H7 (cell line): ENCODE measurements around the gene RACGAP1. TPM values are rescaled to one million over a fixed set of nuclear protein-coding genes. Genes with fewer than 3 reads are reported as not detected.

Source experiments
- DNase-seq: peaks from one replicate; pipeline ENCODE4 v3.0.0; 2012
- H3K27me3 ChIP-seq: 2 replicates; pipeline ENCODE4 v1.6.0; 2011; ENCODE audit warnings: mild to moderate bottlenecking, low read length; ENCODE audit not compliant: control insufficient read depth, insufficient read depth
- H3K36me3 ChIP-seq: replicated peaks from 2 replicates; pipeline ENCODE4 v1.5.1; 2011; ENCODE audit warnings: low read length; ENCODE audit not compliant: control insufficient read depth, insufficient read depth
- H3K4me3 ChIP-seq: 2 replicates; pipeline ENCODE4 v1.5.1; 2011; ENCODE audit warnings: low read depth, mild to moderate bottlenecking, control low read depth, low read length, moderate library complexity; ENCODE audit not compliant: insufficient read depth
- total RNA-seq: library from RNA; depleted of rRNA; stranded (reverse); fragments of >200 nt; shearing (Covaris generic); gene quantifications from 2 replicates; pipeline ENCODE4 v1.2.3, GENCODE V29; 2014

RACGAP1 gene
- total RNA-seq, 1 experiment from 2014 or later: 80.6 TPM

DNA sequence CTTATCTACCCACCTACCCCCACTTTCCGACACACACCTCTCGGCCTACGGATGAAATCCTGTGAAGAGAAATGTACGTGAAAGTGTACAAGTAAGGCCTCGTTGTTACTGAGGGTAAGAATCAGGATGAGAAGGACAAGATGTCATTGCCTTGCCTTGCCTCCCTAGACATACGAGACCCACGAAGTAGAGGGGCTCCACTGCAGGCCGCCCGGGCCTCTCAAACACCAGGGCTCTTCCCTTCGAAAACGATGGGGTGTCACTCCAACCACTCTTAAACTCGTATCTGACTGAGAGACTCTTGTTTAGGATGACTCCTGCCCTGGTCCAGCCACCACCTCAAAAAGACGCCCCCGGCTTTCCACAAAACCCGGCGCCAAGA is 498 bp downstream of the RACGAP1 start:
- no peak for DNase-seq
- H3K36me3 ChIP-seq: no peaks in the 10 kb centered on the region

DNA sequence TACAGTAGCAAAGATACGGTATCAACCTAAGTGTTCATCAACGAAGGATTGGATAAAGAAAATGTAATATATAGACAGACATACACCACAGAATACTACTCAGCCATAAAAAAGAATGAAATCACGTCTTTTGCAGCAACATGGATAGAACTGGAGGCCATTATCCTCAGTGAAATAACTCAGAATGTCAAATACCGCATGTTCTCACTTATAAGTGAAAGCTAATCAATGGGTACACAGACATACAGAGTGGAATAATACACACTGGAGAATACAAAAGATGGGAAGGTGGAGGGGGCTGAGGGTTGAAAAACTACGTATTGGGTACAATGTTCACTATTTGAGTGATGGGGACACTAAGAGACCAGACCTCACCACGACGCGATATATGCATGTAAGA is 1.1 kb downstream of the RACGAP1 start:
- H3K4me3 ChIP-seq: peak overlapping the region; percentile 85
- DNase-seq: no peak
- H3K36me3 ChIP-seq: no peaks in the 10 kb centered on the region
- no peaks in the 10 kb centered on the region for H3K27me3 ChIP-seq

More for the DNA sequence above, 498 bp downstream of the RACGAP1 start:
- Histone ChIP-seq H3K27me3 (no peaks in the 10 kb centered on the region), H3K4me3 (peak overlapping the region; percentile 85)

DNA sequence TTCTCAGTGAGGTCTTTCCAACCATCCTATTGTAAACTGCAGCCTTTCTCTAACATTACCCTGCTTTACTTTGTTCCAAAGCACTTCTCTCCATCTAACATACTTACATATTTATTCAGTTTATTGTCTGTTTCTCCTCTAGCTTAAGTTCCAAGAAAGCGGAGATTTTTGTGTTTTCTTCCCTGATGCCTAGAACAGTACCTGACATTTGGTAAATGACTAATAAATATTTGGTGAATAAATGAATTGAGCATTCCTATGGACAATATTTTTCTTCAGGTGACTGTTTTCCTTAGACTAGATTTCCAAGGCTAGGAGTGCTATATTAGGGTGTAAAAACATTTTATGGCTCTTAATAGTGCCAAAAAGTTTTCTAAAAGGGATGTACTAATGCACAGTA is 2.4 kb downstream of the RACGAP1 start:
- no peaks in the 10 kb centered on the region for H3K36me3 ChIP-seq
- DNase-seq: no peak
- no peak overlapping the region for H3K4me3 ChIP-seq
- H3K27me3 ChIP-seq: no peaks in the 10 kb centered on the region

DNA sequence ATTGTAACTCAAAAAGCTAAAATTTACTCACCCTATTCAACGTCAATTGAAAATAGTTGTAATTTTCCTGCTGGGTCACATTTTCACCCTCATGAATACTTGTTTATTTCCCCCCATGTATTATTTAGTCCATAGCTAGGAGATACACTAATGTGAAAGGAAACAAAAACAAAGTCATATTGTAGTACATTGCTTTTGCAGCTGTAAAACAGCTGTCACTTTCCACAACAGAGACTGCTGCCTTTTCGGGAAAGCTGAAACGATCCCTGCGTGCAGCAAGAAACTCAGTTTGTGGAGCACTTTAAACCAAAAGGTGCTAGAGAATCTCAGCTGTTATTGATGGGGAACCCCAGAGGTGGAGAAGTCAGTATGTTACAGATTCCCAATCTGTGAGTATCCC is 4.3 kb downstream of the RACGAP1 start:
- no peak for DNase-seq
- Histone ChIP-seq H3K4me3 (no peak overlapping the region), H3K27me3 (no peaks in the 10 kb centered on the region), H3K36me3 (no peaks in the 10 kb centered on the region)

DNA sequence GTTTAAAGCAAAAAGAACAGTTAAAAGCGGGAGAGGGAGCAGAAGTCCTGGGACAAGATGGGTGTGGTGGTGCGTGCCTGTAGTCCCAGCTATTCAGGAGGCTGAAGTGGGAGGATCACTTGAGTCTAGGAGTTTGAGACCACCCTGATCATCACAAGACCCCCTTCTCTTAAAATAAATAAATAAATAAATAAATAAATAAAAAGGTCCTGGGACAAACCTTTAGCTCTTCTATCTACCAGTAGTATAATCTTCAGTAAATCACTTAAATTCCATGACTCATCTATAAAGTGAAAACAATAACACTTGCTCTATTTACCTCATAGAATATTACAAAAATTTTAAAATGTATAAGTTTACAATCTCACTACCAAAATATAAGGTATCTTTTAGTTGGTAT is 5.8 kb downstream of the RACGAP1 start:
- no peaks in the 10 kb centered on the region for H3K27me3 ChIP-seq
- no peak for DNase-seq
- no peaks in the 10 kb centered on the region; the same call in 1 of the 2 replicates for H3K36me3 ChIP-seq
- no peak overlapping the region for H3K4me3 ChIP-seq

DNA sequence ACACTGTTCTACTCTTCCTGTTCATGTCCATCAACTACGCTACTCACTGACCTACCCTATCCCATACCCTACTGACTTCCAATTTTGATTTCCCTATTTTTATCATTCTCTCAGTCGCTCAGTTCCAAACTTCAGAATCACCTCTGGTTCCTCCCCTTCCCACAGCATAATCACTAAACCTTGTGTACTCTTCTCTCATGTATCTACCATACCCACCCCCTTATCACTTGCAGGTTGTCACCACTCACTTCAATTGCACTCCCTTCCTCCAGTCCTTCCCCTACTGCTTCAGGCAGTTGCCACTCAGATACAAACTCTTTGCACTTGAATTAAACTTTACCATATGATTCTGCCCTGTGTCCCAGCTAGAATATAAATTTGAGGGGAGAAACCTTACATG is 6.3 kb downstream of the RACGAP1 start:
- H3K27me3 ChIP-seq: no peaks in the 10 kb centered on the region
- DNase-seq: no peak

DNA sequence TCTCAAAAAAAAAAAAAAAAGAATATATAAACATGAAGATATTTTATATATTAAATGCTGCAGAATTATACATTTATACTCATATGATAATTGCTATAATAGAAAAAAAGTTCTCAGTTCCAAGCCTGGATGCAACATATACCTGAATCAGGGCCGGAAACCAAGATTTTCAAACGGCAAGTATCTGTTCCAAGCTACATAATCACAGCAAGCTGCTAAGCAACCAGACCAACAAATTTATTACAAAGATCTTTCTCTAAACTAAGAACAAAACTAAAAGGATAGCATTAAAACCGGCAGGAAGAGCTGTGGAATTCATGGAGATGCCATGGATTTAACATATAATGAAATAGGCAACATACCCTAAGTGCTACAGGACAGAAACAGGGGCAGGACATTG is 7.1 kb downstream of the RACGAP1 start:
- no peak overlapping the region for H3K4me3 ChIP-seq
- H3K36me3 ChIP-seq: no peaks in the 10 kb centered on the region; the same call in 1 of the 2 replicates
- peak; percentile 34 for DNase-seq
- no peaks in the 10 kb centered on the region for H3K27me3 ChIP-seq

More for the DNA sequence above, 6.3 kb downstream of the RACGAP1 start:
- no peak overlapping the region for H3K4me3 ChIP-seq
- no peaks in the 10 kb centered on the region; the same call in 1 of the 2 replicates for H3K36me3 ChIP-seq

DNA sequence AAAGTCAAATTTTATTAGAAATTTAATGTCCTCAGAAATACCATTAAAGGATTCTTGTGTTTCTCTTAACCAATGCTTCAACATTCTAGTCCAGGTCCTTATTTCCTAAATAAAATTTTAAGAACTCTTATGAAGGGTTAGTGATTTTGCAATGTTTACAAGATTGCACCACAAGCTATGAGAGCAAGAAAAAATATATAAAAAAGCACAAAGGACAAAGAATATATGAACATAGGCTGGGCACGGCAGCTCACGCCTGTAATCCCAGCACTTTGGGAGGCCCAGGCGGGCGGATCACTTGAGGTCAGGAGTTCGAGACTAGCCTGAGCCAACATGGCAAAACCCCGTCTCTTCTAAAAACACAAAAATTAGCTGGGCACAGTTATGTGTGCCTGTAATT is 7.7 kb downstream of the RACGAP1 start:
- H3K36me3 ChIP-seq: no peaks in the 10 kb centered on the region; the same call in 1 of the 2 replicates
- no peaks in the 10 kb centered on the region for H3K27me3 ChIP-seq
- DNase-seq: no peak
- no peak overlapping the region for H3K4me3 ChIP-seq

DNA sequence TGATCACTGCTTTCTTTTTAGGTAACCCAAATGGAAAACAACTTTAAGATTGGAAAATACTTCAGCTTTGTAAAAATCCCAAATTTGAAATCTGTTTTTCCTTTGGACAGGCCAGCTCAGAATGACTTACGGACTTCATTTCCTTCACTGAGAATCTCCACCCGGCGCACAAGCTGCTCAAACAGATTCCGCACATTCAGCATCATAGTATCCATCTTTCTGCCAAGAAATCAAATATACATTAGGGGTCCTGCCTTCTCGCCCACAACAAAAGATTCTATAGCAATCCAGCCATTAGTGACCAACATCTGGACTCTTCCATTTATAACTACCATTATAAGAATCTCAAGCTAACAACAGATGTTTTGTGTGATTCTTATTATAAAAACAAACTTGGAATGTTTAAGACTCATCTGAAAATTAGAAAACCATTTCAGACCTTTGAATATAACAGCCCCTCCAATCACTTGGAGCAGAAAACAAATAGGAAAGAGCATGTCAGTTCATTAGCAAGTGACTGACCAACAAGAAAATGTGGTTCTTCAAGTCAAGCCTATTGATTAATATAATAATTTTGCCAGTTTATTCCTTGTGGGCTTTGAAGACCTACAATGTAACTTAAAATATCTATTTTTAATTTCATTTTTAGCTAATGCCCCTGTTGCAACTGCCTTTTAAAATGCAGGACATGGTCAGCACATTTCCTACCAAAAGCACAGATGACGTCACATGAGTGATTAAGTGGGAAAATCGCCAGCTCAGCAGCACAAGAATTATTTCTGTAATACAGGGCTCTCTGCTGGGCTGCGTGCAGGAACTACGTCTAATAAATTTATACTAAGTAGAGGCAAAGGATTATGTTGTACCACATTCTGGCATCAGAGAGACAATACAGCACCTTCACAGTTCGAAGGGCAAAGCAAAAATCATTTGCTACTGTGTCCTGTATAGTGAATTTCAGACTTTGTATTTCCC is 8.5 kb downstream of the RACGAP1 start:
- Histone ChIP-seq H3K4me3 (no peak overlapping the region), H3K27me3 (no peaks in the 10 kb centered on the region), H3K36me3 (no peaks in the 10 kb centered on the region; the same call in 1 of the 2 replicates)
- DNase-seq: no peak

DNA sequence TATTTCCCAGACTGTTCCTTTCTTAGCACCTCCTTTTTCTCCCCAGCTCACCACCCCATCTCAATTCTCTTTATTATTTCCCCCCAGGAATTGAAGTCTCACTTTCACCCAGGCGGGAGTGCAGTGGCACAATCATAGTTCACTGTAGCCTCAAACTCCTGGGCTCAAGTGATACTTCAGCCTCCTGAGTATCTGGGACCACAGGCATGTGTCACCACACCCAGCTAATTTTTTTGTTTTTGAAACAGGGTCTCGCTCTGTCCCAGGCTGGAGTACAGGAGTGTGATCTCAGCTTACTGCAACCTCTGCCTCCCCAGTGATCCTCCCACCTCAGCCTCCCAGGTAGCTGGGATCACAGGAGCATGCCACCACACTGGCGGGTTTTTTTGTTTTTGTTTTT is 11.0 kb downstream of the RACGAP1 start:
- H3K36me3 ChIP-seq: no peaks in the 10 kb centered on the region; the same call in none of the 2 replicates
- no peak overlapping the region for H3K4me3 ChIP-seq
- H3K27me3 ChIP-seq: no peaks in the 10 kb centered on the region
- no peak for DNase-seq

DNA sequence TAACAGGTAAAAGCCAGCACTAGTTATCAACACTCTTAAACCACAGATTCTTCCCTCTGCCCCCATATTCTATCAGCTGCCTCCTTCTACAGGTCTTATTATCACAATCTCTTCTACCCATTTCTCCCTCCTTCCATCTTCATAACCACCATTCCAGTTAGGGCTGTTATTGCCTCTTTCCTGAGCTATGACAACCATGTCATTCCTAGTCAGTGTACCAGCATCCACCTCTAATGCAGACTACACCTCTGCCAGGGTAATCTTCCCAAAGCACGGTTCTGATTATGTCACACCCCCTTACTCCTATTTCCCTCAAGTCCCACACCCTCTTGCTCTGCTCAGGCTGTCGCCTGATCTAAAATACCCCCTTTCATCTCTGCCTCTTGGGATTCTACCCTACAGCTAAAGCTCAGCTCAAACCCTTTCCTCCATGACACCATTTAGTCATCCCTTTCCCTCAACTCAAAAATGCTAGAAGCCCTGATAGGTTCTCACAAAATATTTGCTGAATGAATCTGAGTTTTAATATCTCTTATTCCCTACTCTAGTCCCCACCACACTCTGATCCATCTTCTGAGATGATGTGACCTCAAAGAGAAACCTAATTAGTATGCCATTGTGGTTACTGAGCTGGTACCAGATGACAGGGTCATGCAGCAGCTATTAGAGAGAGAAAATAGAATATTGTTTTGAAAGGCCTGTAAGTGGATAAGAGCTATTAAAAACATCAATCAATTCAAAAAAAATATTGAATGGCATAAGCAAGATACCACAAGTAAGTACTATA is 11.7 kb downstream of the RACGAP1 start:
- Histone ChIP-seq H3K36me3 (no peaks in the 10 kb centered on the region; the same call in none of the 2 replicates), H3K27me3 (no peaks in the 10 kb centered on the region), H3K4me3 (no peak overlapping the region)
- DNase-seq: no peak

DNA sequence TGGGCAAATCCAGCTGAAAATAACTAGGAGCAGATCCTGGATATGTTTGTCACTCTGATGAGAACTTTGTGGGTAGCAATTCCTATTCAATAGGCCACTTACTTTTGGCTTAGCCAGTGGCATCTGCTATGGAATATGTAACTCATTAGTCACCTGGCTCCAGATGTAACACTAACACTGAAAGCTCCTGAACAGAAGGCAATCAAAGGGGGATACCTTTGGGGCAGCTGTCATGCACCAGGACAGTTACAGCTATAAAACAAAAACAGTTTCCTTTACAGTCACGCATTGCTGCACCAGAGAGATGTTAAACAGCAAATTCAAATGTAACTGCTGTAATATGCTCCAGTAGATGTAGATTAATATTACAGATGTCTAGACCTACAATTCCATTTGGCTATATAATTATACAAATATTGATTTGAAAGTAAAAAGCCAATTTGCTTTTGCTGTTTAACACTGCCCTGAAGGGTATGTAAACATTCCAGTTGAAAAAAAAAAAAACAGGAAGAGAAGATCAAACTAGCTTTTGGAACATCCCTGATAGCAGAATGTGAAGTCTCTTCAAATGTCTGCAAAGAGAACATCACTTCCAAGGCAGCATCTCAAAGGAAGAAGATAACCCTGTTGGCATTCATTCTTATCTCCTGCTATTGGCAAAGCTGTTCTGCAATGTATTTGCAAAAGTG is 18.4 kb downstream of the RACGAP1 start:
- DNase-seq: no peak
- peaks cover 16% of the 10 kb centered on the region for H3K36me3 ChIP-seq
- no peak overlapping the region for H3K4me3 ChIP-seq
- no peaks in the 10 kb centered on the region for H3K27me3 ChIP-seq

DNA sequence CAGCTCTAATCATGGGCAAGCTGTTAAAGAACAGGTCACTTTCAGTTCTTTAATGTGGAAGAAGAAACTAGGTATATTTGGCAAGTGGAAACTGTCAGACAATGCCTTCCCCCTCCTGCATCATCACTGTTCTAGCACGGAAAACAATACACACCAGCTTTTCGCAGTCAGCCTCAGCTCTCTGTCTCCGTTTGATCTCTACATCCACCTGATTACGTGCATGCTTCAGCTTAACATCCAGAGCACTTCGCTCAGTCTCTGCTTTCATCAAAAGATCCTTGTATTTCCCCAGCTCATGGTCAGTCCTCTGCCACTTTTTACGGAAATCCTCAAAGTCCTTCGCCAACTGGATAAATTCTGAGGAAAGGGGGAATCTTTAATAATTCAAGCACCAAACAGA is 19.0 kb downstream of the RACGAP1 start:
- H3K36me3 ChIP-seq: peaks cover 17% of the 10 kb centered on the region

DNA sequence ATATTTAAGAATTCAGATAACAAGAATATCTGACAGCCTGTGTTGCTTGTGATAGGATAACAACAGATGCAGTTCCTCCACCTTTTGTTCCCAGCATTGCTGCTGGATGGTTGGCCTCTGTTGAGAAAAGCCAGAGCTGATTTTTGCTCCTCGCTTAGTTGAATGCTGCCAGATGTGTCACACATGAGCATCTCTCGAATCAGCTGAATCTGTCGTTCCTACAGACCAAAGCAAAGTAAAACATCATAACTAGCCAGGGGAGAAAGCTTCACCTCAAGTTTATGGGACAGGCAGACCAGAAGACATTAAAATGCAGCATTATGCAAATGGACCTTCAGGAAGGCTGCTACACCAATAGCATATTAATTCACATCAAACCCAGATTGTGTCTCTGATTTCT is 20.1 kb downstream of the RACGAP1 start:
- H3K4me3 ChIP-seq: no peak overlapping the region
- DNase-seq: no peak
- peaks cover 26% of the 10 kb centered on the region for H3K36me3 ChIP-seq
- no peaks in the 10 kb centered on the region for H3K27me3 ChIP-seq

More for the DNA sequence above, 19.0 kb downstream of the RACGAP1 start:
- DNase-seq: no peak
- no peak overlapping the region for H3K4me3 ChIP-seq
- no peaks in the 10 kb centered on the region for H3K27me3 ChIP-seq
